Activated CD4-positive, alpha-beta T cell treated with anti-CD3 and anti-CD28 coated beads, Interleukin-2, amount 50 U/mL, for 16 hours (primary cell): ENCODE results near the gene ZNF594.
A peak's percentile ranks its signal among the peaks of the same experiment; 100 is the strongest.
"Not testable (repeated sequence)": the region's sequence is repeated elsewhere in the genome, so short reads cannot be mapped to it uniquely, and the experiment has no call there.

Experiments
- DNase-seq: peaks from one replicate; pipeline ENCODE4 v3.0.0-alpha.2; 2020

ZNF594 gene

DNA sequence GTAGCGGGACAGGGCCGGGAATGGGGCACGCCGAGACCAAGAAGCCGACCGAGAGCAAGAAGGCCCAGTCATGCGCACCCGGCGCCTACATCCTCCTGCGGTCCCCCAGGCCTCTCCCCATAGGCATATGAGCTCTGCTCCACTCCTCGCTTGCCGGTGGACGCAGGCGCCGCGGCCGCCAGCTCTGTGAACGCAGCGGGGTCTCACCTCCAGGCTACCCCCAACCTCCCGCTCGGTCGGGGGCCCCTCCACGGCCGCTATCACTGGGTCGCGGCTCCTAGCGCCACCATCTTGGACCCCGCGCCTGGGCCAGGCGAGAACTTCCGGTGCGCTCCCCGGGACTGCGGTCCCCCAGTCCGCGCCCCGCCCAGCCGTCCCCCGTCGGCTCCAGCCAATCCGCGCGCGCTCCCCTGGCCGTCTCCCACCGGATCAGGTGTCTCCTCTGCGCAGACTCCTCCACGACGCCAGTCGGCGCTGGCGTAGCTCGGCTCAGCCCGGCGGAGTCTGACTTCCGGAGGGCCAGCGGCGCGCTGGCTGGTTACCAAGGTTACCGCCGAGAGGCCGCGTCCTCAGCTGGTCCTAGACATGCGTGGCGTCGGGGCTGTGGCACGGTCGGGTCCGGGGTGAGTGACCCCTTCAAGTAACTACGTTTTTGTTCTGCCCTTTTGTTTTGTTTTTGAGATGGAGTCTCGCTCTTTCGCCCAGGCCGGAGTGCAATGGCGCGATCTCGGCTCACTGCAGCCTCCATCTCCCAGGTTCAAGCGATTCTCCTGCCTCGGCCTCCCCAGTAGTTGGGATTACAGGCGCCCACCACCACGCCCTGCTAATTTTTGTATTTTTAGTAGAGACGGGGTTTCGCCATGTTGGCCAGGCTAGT is at the start of gene ZNF594:
TSS of gene ZNF594 (minus strand) at position 328 of the 877 bp plus-strand sequence. CDS start 7,612 bp downstream, outside the sequence.
- DNase-seq, result peak; percentile 97

DNA sequence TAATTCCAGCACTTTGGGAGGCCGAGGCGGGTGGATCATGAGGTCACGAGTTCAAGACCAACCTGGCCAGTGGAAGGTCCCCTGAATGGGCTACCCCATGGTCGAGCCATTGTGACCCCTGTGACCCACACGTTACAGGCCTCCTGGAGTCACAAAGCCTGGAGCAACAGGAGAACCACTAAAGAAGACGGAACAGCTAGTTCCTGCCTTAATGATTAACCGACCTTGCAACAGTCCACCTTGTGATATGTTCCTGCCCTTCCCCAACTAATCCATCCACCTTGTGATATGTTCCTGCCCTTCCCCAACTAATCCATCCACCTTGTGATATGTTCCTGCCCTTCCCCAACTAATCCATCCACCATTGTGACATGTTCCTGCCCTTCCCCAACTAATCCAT is 48.1 kb upstream of the ZNF594 start:
- not testable (repeated sequence) for DNase-seq

DNA sequence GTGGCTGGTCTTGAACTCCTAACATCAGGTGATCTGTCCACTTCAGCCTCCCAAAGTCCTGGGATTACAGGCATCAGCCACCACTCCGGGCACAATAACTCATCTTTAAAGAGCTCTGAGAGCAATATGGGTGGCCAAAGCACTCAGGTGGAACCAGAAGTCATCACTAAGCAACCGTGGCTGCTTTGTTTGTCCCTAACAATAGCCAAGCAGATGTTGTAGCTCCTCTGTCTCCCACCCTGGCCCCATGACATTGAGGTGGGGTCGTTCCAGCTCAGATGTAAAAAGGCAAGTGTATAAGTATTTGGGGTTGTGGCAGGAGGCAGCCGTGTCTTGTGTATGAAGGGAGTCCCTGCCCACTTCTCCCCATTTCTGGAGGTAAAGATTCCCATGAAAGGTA is 46.7 kb upstream of the ZNF594 start:
- DNase-seq, result no peak

DNA sequence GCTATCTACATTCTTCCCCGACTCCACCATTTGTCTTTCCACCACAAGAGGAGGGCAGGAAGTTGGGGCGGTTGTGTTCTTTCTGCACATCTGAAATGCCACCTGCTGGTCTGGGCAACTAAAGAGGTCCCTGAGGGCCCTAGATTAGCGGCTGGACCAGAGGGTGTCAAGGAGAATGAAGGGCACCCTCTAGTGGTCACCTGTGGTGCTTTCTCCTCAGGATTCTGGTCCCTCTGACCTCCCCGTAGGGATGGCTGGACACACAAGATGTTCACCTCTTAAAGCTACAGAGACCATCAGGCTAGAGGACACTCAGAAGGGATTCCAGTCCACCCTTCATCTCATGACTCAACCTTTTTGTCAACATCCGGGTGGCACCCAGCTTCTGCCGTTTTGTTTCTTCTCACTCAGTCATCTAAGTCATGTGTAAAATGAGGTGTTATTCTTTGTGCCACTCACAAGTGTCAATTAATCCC is 45.9 kb upstream of the ZNF594 start:
- DNase-seq, result peak; percentile 59

DNA sequence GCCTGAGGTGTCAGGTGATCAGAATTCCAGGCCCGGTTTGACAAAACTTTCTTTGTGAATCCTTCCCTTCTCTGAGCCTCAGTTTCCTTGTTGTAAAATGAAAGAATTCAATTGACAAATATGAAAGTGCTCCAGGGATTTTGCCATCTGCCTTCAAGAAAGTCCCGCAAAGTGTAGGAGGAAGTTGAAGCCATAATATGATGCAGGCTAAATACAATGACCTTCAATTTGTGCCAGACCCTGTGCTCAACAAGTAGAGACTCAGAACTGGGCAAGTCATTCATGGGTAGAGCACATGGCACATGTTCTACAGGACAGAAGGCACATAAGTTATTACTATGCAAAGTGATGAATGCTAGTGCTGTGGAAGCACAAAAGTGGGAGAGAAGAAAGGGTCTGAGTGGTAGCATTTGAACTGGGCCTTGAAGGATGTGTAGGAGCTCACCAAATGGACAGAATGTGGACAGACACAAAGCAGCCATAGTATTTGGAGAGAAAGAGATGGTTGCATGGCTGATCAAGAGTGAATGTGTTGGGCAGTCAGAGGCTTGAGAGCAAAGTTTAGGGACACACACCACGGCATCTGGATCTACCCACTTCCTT is 45.4 kb upstream of the ZNF594 start:
- DNase-seq, result no peak

DNA sequence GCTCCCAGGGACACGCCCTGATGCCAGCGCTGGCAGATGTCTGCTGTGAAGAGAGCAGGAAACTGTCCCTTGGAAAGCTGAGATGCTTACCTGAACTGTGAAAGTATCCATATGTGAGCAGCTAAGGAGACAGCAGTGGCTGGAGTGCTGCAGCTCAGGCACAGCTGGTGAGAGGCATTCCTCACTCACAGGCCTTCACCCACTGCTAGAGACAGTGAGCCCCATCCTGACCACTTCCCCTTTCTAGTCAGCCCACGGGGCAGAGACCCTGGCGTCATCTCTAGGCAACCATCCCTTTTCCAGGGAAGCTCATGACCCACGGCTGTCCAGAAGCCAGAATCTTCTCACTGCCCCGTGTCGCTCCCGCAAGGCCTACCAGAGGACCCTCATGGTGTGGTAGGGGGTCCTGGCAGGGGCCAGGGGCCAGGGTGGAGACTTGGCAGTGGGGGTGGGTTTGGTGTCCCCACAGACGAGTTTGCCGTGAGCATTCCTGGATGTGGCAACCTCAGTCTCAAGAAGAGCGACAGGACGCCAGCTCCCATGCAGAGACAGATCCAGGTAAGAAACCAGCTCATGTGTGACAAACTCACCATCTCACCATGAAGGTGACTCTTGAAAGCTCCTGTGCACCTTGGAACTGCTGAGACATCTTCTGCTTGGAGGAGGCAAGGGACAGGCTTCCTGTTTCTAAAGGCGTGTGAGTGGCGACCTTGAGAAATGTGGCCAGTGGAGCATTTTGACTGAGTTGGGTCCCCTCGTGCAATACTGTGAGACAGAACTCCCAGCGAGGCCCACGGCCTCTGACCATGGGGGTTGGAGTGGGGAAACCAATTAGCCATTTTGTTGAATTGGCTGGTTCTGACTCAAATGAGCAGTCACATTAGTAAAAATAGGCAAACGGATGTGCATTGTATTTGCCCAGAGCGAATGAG is 43.2 kb upstream of the ZNF594 start, which contains the start of gene SCIMP:
TSS of gene SCIMP (minus strand) at position 216 of the 932 bp plus-strand sequence. CDS start at position 111, 105 bp downstream.
- DNase-seq, result no peak

DNA sequence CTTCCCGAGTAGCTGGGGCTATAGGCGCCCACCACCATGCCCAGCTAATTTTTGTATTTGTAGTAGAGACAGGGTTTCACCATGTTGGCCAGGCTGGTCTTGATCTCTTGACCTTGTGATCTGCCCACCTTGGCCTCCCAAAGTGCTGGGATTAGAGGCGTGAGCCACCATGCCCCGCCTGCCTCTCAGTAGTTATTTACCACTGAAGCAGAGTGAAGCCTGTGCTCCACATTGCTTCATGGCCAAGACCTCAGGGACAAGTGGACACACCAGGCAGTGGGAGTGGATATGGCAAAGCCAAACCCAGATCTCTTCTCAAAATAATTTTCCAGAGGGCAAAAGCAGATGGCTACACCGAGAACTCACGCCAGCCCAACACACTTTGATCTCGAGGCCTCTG is 41.8 kb upstream of the ZNF594 start:
- not testable (repeated sequence) for DNase-seq

DNA sequence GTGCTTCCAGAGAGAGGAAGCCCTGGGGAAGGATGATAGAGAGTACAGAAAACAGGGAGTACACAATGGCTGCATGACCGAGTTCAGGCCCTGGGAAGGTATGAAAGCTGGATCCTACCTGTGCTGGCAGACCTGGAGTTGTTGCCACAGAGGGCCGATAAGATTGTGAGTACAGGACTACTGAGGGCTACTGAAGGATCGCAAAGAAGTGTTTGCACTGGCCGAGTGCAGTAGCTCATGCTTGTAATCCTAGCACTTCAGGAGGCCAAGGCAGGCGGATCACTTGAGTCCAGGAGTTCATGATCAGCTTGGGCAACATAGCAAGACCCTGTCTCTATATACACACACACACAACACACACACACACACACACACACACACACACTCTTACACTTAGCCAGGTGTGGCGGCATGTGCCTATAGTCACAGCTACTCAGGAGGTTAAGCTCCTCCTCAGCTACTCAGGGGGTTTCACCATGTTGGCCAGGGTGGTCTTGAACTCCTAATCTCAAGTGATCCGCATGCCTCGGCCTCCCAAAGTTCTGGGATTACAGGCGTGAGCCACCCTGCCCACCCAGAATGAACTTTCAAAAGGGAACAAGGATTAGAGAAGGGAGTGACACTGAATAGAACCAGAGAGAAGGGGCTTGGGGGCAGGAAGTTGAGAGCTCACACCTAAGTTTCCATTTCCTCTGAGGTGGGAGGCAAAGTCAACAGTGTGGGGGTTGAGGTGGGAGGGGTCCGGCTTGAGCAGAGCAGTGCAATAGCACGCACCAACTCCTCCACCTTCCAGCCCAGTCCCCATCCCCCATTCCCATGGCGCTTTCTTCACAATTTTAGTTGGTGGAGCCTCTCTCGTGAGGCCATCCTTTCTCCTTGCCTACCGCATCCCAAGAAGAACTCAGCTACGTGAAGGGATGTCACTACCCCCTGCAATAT is 35.5 kb upstream of the ZNF594 start:
- DNase-seq, result no peak

DNA sequence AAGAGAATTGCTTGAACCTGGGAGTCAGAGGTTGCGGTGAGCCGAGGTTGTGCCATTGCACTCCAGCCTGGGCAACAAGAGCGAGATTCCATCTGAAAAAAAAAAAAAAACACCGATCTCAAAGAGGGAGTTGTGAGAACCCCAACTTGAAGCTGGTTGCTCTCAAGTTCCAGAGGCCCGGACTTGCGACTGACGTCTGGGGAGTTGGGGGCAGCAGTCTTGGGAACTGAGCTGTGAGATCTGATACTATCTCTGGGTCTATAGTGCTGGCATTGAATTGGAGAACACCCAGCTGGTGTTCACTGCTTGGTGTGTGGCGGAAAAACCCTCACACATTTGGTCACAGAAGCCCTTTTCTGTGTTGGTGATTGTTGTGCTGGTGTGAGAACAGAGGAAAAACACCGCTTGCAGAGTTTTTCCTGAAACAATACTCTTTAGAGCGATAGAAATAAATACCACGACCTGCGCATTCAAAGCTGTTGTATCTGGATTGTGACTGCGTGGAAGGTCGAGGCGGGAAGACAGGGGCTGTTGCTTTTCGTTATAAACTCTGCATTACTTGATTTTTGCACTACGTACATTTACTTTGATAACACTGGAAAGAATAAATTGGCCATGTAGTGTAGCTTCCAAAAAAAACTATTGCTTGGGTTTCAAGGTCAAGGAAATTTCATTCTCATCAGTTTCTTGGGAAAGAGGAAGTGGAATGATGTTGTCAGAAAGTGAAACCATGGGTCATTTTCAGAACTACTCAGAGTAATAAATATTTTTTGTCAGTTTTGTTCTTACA is 34.2 kb upstream of the ZNF594 start:
- no peak for DNase-seq

DNA sequence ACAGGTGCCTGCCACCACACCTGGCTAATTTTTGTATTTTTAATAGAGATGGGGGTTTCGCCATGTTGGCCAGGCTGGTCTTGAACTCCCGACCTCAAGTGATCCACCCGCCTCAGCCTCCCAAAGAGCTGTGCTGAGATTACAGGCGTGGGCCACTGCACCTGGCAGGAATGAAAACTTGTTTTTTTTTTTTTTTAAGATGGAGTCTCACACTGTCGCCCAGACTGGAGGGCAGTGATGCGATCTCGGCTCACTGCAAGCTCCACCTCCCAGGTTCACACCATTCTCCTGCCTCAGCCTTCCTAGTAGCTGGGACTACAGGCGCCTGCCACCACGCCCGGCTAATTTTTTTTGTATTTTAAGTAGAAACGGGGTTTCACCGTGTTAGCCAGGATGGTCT is 30.2 kb upstream of the ZNF594 start:
- not testable (repeated sequence) for DNase-seq

DNA sequence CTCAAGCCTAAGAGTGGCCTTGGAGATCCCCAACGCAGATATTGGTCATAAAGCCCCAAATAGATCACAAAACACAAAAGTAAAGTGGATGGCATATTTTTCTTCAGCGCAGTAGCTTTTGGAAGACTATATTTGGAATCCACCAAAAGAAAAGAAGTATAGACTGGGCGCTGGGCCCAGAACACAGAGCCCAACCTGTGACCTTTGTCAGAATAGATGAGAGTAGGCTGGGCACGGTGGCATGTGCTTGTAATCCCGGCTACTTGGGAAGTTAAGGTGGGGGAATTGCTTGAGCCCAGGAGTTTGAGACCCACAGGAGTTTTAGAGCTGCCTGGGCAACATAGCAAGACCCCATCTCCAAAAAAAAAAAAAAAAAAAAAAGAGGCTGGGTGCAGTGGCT is 28.4 kb upstream of the ZNF594 start:
- DNase-seq, result no peak

DNA sequence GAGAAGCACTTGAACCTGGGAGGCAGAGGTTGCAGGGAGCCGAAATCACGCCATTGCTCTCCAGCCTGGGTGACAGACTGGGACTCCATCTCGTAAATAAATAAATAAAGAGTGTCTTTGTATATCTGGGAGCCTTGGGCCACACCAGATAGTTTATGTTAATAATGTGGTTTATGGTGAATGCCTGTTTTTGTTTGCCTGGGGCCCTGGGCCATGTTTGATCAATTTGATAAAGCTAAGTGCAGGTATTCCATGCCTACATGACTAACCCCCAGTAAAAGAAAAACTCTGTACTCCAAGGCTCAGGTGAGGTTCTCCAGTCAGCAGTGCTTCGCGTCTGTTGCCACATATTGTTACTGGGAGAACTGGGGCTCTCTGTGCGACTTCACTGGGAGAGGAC is 27.9 kb upstream of the ZNF594 start:
- DNase-seq, result no peak

DNA sequence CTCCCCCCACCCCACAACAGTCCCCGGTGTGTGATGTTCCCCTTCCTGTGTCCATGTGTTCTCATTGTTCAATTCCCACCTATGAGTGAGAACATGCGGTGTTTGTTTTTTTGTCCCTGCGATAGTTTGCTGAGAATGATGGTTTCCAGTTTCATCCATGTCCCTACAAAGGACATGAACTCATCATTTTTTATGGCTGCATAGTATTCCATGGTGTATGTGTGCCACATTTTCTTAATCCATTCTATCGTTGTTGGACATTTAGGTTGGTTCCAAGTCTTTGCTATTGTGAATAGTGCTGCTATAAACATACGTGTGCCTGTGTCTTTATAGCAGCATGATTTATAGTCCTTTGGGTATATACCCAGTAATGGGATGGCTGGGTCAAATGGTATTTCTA is 25.9 kb upstream of the ZNF594 start:
- DNase-seq, result not testable (repeated sequence)

DNA sequence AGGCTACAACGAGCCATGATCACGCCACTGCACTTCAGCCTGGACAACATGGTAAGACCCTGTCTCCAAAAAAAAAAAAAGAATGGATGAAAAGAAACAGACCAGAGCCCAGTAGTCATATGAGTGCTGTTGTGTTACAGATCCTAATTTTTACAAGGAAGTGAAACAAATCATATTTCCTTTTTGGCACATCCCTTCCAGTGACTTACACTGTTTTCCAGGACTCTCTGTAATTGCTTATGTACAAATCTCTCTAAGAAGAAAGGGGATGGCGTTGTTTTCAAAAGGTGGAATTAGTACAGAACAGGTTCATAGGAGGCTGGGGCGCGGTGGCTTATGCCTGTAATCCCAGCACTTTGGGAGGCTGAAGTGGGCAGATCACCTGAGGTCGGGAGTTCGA is 19.8 kb upstream of the ZNF594 start:
- DNase-seq, result no peak

DNA sequence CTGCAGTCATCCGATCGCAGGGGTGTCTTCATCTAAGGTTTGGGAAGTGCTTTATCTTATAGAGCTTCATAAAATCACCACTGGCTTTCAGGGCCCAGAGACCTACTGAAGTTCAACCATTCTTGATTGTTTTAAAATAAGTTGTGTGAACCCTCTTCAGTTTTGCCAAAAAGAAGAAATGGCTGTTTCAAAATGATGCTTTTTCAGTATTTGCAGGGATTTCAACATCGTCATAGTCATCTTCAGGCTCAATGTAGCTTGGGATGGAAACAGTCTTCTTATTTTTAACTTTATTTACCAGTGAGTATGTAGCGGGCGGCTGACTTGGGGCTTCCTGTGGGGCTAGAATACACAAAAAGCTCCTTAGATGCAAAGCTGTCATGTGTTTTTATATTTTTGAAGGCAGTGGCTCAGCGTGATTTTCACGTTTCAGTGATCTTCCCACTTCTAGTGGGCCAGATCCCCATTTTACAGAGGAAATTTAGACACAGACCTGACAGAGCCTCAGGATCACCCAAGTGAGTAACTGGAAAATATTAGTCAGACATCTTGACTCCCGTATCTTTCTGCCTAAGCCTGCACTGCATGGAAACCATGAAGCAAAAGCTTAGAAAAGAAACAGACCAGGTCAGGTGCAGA is 19.1 kb upstream of the ZNF594 start:
- no peak for DNase-seq

DNA sequence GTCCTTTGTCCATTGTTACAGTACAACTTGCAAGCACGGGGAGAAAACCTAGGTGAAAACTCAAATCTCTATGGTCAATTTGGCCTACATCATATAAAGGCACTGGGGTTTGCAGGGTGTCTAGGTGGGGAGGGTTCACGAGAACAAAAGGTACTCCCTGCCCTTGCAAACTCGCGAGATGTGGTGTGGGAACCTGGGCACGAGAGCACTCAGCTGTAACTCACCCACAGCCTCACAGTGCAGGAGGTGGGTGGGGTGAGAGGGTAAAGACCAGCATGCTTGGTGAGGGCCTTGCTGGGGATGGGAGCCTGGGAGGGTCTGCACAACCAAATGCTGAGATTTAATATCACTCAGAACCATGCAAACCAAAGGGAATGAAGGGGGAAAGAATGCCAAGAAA is 18.4 kb upstream of the ZNF594 start:
- DNase-seq, result no peak

DNA sequence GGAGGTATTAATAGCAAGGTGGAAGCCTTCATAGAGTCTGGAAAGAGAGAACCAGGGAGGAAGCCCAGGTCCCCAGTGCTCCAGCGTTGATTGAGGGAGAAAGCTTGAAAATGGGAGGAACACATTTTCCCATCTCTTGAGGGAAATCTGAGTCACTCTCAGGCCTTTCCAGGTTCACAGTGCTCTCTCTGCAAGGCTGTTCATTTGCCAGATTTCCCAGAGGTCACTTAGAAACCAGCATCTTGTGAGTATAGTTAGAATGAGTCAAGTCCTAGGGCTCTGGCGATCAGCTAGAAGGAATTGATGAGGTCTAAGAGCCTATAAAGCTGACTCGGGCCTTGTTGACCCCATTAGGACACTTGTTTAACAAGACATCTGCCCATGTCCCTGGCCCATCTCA is 17.7 kb upstream of the ZNF594 start:
- no peak for DNase-seq

DNA sequence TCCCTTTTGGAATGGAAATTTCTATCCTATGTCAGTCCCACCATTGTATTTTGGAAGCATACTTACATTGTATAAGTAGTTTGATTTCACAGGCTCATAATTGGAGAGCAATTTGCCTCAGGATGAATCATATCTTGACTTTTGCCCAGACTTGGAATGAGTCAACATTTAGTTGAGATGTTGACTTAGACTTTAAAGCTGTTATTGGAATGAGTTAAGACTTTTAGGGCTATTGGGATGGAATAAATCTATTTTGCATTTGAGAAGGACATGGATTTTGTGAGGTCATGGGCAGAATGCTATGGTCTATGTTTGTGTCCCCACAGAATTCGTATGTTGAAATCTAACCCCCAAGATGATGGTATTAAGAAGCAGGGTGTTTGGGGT is 12.2 kb upstream of the ZNF594 start:
- peak; percentile 48 for DNase-seq

DNA sequence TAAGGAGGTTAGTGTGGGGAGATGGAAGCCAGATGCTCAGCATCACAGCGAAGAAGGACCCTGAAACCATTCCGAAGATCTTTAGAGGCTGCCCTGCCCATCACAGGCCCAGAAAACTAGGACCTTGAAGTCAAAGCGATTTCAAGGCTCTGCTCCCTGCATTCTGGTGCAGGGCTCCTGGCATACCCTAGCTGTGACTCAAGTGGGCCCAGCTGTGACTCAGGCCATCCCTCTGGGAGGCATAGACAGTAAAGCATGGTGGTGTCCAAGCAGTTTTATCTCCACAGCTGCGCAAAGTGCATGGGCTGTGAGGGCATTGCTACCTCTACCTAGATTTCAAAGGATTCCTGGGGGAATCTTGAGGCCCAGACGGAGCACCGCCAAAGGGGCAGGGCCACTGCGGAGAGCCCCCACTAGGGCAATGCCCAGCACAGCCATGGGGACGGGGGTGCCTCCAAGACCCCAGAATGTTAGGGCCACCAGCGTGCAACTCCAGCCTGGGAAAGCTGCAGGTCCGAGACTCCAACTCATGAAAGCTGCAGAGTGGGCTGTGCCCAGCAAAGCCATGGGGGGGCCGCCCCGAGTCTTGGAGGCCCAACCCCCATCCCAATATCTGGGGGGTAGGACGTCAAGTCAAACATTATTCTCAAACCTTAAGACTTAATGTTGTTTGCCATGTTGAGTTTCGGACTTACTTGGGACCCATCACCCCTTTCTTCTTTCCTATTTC is 11.7 kb upstream of the ZNF594 start:
- DNase-seq, result no peak

DNA sequence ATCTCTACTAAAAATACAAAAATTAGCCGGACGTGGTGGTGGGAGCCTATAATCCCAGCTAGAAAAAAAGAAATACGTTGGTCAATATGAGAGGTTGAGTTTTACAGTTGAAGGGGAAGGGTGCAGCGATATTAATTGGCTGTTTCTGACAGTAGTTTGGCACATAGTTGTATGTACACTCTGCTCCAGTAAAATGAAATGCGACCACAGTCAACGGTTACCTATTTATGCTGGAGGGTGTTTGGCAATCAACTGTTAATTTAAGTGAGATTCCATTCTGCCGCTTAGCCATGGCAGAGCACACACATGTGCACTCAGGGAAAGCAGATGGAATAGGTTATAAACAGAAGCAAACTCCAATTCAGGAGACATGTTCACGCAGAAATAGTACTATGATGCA is 9.3 kb upstream of the ZNF594 start:
- no peak for DNase-seq
